Measurements from ENCODE around the gene SLC46A3.
"Not testable (repeated sequence)": the region's sequence is repeated elsewhere in the genome, so short reads cannot be mapped to it uniquely, and the experiment has no call there.

SLC46A3 gene

DNA sequence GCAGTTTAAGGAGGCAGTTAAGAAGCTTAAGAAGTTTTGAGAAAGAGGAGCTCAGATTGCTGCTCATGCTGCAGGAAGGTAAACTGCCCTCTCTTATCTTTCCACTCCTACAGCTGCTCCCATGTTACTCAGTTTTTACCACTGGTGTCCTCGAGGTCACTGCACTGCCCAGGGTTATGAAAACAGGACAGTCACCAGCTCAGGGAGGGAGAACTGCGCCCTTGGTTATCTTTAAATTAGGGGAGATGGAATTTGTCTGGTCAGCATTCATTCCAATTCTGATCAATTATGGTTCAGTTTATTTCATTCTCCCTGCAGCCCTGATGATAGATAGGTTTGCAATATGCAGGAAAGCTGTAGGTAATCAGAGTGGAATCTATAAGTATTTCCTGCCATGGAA is 10.8 kb upstream of the SLC46A3 start:
- DNase-seq: no peak

DNA sequence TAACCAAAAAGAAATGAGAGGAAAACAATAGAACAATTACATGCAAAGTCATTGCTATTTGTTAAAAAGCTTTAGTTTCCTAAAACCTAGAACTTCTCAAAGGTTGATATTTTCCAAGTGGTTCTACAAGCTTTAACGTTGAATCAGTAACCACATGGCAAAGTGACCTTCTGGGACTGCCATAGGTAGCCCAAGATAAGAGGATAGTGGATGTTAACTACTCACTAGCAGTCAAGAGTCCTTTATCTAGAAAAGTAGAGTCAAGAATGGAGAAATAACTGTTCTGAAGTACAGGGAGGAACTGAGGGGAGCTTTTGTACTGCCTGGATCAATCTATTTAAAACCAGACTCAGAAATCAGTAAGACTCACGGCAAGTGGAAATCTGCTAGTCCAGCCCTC is 9.9 kb upstream of the SLC46A3 start:
- no peak for DNase-seq

- no peak for DNase-seq
Observed at GRCh38 chr13:28725046-28725610, 6.4 kb upstream of the SLC46A3 start.

DNA sequence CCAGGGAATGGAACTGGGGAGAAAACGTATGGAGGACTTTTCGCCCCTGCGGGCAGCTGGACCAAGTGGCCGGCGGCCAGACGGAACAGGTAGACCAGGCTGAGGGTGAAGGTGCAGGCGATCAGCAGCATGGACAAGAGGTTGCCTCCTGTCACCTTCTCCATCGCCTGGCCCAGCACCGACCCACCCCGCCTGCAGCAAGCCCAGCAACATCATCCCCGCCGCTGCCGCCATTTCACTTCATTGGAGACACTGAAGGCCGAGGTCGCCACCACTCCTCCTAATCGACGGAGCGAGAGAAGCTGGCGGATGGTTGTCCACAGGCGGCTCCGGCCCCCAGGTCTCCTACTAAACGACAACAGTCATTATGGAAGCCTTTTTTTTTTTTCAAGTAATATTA is 5.0 kb upstream of the SLC46A3 start:
- no peak for DNase-seq

- DNase-seq: no peak
Observed at GRCh38 chr13:28719227-28720055, 671 bp upstream of the SLC46A3 start.

DNA sequence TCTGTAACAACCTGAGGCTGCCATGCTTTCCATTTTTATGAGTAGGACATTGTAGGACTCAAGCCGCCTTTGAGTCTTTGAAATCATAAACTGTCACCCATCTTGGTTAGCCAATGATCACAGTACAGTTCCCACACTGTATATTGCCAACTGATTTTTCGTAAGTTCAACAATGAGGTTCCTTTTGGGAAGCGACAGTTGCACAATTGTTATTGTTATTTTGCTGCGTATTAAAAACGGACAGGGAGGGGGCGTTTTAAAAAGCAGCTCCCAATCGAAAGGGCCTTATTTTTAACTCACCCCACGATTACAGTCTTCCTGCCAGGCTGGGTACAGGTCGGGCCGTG is 601 bp downstream of the SLC46A3 start:
- no peak for DNase-seq

GRCh38 chr13:28717170-28717569 is 1.6 kb downstream of the SLC46A3 start:
- DNase-seq: no peak

GRCh38 chr13:28716511-28716910 is 2.3 kb downstream of the SLC46A3 start:
- DNase-seq: peak; percentile 3

DNA sequence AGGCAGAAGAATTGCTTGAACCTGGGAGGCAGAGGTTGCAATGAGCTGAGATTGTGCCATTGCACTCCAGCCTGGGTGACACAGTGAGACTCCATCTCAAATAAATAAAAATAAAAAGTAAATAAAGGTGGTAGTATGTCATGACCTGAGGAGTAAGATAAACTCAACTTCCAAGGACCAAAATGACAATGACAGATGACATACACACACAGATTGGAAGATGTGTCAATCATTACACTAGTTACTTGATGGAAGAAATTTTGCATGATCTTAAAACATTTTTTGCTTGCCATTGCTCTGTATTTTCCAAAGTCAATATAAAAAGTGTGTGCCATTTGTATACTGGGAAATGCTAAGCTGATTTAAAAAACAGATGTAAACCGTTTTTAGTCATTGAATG is 4.1 kb downstream of the SLC46A3 start:
- DNase-seq: no peak

DNA sequence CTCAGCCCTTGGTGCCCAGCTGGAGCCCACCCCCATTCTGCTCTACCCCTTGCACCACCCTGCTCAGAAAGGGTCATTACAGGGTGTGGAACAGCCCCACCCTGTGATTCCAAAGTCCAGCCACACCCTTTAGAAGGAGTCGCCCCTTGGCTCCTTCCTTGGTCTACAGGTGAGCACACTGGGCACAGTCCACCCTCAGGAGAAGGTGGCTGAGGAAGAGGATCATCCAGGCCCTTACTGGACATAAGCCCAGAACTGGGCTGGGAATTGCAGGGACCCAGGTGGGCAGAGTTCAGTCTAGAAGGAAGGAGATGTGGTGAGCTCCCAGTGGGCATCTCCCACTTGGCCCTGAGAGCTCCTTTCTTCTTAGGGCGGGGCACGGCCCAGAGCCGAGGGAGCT is 8.6 kb downstream of the SLC46A3 start:
- DNase-seq: no peak

DNA sequence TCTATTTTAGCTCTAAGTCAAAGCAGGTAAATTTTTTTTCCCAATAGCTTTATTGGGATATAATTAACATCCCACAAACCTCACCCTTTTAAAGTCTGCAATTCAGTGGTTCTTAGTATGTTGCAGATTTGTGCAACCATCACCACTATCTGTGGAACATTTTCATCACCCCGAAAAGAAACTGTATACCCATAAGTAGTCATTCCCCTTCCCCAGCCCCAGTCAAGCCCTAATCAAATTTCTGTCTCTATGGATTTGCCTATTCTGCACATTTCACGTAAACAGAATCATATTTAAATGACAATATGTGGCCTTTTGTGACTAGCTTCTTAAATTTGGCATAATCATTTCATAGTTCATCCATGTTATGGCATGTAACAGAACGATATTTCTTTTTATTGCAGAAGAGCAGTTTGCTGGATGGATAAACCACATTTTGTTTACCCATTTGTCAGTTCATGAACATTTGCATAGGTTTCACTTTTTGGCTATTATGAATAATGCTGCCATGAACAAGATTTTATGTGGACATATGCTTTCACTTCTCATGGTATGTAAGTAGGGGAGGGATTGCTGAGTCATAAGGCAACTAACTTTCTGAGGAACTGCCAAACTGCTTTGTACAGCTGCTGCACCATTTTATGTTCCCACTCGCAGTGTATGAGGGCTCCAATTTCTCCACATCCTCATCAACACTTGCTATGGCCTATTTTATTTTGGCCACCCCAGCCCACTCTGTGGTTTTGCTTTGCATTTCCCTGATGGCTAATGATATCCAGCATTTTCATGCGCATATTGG is 10.9 kb downstream of the SLC46A3 start:
- no peak for DNase-seq

GRCh38 chr13:28705461-28706083 is 13.2 kb downstream of the SLC46A3 start:
- DNase-seq: no peak

DNA sequence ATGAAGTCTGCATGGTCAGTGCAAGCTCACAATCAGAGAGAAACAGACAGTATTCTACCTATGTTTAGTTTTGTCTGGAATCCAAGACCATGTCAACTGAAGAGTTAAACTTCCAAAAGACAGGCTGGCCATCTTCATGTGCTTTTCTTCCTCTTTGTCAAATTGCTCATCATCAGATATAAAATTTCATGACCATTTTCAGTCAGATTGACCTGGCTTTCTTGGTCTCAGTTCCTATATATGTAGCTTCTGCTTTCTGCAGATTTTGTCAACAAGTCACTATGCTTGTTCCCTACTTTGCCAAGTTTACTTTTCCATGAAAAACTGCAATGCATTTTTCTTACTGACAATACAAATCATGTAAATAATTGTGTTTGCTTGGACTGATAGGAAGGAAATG is 13.9 kb downstream of the SLC46A3 start:
- DNase-seq: no peak

GRCh38 chr13:28704282-28704681 is 14.5 kb downstream of the SLC46A3 start:
- DNase-seq: no peak

- DNase-seq: no peak
Observed at GRCh38 chr13:28699246-28699645, 19.5 kb downstream of the SLC46A3 start.

DNA sequence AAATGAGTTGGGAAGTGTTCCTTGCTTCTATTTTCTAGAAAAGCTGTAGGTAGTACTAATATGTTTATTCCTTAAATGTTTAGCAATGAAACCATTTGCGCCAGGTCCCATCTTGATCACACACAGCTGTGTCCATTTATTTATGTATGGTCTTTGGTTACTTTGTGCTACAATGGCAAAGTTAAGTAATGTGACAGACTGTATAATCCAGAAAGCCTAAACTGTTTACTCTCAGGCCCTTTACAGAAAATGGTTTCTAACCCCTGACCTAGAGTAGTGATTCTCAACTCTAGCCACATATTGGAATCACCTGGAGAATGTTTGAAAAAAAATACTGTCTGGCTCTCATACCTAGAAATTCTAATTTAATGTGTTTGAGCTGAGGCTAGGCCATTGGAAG is 21.3 kb downstream of the SLC46A3 start:
- no peak for DNase-seq

DNA sequence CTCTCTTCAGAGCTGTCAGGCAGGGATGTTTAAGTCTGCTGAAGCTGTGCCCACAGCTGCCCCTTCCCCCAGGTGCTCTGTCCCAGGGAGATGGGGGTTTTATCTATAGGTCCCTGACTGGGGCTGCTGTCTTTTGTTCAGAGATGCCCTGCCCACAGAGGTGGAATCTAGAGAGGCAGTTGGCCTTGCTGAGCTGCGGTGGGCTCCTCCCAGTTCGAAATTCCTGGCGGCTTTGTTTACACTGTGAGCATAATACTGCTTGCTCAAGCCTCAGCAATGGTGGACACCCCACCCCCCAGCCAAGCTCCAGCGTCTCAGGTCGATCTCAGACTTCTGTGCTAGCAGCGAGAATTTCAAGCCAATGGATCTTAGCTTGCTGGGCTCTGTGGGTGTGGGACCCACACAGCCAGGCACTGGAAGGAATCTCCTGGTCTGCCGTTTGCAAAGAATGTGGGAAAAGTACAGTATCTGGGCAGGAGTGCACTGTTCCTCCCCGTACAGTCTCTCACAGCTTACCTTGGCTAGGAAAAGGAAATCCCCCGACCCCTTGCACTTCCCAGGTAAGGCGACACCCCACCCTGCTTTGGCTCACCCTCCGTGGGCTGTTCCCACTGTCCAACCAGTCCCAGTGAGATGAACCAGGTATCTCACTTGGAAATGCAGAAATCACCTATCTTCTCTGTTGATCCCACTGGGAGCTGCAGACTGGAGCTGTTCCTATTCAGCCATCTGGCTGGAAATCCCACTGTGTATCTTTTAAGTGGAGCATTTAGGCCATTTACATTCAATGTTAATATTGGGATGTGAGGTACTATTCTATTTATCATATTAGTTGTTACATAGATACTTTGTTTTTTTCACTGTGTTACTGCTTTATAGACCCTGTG is 24.9 kb downstream of the SLC46A3 start:
- not testable (repeated sequence) for DNase-seq

- DNase-seq: no peak
Observed at GRCh38 chr13:28685892-28686291, 32.9 kb downstream of the SLC46A3 start.

DNA sequence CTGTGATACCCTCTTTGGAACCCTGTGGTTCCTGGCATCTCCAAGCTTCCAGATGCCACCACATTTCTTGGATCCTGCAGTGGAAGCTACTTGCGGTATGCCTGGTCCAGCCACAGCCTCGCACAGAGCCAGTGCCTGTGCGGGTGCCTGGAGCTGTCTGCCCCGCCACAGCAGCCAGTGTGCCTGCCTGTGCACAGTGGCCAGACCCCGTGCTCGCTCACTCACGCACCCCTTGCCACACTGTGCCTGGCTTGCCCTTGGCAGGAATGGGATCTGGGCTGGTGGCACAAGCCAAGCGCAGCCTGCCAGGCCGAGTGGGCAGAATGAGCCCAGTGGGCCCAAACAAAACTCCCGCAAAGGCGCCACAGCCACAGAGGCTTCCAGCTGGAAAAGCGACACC is 33.7 kb downstream of the SLC46A3 start:
- no peak for DNase-seq

DNA sequence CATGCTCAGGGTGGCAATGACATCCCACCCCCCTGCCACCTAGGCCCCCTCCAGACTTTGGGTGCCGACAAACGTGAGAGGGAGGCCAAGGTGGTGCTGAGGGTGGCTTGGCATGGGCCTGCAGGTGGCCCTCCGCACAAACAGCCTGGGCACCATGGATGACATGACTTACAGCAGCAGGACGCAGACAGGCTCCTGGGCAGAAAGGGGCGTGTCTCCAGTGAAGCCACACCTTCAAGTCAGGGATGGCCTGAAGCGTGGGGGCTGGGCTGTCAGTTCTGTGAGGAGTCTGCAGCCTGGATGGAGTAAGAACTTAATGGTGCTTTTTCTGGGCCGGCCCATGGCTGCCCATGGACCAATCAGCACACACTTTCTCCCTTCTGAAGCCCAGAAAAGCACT is 34.5 kb downstream of the SLC46A3 start:
- DNase-seq: no peak

DNA sequence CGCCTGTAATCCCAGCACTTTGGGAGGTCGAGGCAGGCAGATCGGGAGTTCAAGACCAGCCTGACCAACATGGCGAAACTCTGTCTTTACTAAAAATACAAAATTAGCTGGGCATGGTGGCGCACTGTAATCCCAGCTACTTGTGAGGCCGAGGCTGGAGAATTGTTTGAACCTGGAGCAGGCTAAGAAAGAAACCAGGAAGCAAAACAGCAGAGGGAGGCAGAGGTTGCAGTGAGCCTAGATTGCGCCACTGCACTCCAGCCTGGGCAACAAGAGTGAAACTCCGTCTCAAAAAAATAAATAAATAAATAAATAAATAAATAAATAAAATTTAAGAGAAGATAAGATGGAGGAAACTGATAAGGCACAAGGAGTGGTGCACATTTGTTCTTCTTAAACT is 35.6 kb downstream of the SLC46A3 start:
- DNase-seq: not testable (repeated sequence)

DNA sequence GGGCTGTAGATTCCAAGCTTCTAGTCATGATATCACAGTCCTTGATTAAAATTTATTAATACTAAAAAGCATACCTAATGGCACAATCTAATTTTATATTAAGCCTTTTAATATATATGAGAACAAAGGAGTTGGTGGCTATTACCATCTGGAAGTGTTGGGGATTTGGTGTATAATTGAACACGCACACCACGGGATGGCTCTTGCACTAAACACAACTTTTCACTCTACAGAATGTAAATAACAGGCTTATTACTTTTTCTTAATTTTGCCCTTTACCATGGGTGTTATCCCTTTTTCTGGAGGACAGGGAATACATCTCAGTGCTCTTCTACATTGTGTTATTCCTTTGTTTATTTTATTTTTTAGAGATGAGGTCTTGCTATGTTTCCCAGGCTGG is 38.2 kb downstream of the SLC46A3 start:
- DNase-seq: no peak

GRCh38 chr13:28679628-28680027 is 39.1 kb downstream of the SLC46A3 start:
- DNase-seq: no peak

All from NCI-H2029 (cell line).